Activated naive CD4-positive, alpha-beta T cell treated with Interleukin-2 at 50 U/mL for 16 hours (primary cell): Measurements from ENCODE around the gene ACVR1.

Experiments used
- DNase-seq: peaks from one replicate; pipeline ENCODE4 v3.0.0-alpha.2; 2020

The ACVR1 gene

DNA sequence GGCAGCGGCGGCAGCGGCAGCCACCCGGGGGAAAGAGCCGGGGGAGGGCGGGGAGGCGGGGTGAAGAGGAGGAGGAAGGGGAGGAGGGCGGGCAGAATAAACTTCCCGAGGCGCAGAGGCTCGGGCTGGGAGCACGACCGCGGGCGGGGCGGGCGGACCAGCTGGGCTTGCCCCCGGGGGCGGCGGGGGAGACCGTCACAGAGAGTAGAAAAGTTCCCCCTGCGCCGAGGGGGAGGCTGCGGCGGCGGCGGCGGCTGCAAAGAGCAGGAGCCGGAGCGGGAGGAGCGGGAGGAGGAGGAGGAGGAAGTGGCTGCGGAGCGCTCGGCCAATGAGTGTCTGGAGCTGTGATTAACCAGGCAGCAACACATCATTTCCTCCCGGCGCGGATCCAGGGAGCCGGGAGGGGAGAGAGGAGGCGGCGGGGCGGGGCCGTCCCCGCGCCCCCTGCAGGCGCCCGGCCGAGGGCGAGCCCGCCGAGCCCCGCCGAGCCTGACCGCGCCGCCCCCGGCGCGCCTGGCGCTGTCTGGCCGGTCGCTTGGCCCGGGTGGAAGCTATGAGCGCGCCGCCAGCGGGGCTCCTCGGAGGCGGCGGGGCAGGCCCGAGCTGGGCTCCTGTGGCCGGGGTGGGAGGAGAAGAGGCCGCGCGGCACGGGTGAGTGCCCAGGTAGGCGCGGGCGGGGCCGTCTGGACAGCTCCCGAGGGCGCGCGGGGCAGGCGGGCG, at the start of gene ACVR1:
ACVR1 (minus strand) TSS at position 265 of the 720 bp plus-strand sequence. CDS start 76,837 bp downstream, outside the sequence.
- DNase-seq, result peak; percentile 81

DNA sequence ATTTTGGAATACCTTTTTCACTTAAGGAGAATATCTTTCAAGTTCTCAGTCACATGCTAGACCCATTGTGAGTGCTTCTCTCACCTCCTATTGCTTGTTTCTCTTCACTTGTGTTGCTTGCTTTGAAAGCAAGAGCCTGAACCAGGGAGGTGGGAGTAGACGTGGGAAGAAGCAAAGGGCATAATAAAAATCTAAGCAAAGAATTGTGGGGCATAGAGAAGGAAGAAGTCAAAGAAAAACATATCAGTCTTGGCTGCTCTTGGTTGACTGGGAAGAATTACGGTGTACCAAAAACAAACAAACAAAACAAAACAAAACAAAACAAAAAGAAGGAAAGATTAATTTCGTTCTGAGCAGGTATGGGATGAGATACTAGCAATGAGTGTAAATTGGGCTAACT, 48.9 kb upstream of the ACVR1 start:
- DNase-seq, result no peak

DNA sequence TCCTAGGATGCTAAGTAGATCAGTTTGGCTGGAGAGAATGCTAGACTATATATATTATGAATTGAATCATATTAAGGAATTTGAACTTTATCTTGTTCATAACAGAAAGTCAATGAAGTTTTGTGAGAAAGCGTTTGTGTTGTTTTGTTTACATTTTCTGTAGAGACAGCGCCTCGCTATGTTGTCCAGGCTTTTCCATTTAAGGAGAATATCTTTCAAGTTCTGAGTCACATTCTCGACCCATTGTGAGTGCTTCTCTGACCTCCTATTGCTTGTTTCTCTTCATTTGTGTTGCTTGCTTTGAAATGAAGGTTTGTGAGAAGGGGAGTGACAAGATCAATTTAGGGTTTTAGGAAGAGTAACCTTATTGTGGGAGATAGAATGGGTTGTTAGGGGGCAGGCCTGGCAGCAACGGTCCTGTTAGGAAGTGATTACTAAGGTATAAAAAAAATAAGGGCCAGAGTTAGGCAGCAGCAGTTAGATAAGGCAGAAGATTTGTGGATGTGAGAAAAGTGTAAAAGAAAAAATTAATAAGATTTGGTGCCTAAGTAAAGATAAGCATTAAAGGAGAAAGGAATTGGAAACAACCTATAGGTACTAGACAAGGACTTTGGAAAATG, 47.6 kb upstream of the ACVR1 start:
- no peak for DNase-seq

DNA sequence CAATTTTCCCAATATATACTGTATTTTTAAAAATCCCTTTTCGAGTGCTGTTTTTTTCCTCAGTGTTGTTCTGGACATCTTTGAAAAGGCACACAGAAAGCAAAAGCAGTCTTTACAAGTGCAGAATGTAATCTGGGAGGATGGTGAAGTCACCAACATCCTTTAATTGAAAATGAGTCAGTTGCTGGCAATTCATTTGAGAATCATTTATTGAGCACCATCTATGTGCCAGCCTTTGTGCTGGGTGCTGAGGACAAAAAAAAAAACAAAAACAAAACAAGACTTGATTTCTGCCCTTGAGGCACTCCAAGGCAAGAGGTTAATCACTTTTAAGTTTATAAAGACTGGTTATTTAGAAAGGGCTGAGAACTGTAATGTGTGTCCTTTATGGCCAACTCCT, 46.7 kb upstream of the ACVR1 start:
- DNase-seq, result no peak

DNA sequence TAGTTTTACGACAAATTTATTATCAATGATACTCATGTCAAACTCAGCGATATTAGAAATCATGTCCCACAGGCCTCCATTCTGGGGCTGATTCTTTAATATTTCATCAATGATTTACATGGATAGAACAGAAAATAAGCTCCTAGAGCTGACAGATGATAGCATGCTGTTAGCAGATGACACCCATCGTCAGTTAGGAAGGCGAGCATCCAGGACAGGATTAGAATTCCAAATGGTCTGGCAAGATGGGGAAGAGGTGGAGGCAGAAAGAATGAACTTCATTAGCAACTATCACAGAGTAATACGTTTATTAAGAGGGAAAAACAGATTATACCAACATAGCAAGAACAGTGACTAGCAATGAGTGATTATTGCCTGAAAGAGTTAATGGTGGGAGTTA, 46.2 kb upstream of the ACVR1 start:
- no peak for DNase-seq

DNA sequence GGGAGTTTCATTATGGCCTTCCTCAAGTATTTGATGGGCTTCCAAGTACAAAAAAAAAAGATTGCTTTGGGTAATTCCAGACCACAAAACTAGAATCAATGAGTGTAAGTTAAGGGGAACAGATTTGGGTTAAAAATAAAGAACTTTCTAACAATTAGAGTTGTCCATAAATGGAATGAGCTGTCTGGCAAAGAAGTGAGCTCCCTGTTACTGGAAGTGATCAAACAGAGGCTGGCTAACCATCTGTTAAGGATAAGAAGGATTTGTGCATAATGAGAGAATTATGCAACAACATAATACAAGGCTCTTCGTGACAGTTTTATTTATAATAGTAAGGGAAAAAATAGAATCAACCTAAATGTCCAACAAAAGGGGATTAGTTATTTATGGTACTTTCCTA, 44.6 kb upstream of the ACVR1 start:
- DNase-seq, result no peak

DNA sequence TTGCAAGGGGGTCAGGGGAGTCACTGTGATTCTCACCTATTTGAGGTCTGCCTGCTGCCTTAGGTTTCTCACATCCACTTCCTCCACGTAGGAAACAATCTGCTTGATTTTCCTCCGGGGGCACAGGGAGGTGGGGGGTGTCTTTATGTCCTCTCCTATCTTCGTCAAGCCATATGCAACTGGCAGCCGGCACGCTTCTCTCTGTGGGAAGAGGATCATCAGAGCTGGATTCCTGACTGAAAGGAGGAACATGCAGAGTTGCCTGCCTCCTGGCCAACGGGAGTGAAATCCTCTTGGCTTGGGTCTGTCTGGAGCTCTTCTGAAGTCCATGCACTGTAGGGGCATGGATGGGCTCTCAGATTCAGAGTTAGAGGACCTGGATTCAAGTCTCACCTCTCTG, 43.1 kb upstream of the ACVR1 start:
- DNase-seq, result no peak

DNA sequence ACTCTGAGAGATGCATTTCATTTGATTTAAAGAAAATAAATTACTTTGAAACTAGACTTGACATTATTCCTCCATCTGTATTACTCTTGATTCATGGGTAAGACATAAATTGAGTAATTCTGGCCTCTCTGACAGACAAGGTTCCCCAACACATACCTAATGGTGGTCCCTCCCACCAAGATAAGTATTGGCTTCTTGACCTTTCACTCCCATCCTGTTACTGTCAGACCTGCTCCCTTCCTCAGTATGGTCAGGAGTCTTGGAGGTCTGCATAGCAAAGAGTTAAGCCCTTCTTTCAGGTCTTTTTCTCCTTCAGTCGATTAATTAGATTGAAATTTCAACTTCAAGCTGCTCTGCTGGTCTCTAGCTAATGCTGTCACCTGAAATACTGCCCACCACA, 42.2 kb upstream of the ACVR1 start:
- DNase-seq, result no peak

DNA sequence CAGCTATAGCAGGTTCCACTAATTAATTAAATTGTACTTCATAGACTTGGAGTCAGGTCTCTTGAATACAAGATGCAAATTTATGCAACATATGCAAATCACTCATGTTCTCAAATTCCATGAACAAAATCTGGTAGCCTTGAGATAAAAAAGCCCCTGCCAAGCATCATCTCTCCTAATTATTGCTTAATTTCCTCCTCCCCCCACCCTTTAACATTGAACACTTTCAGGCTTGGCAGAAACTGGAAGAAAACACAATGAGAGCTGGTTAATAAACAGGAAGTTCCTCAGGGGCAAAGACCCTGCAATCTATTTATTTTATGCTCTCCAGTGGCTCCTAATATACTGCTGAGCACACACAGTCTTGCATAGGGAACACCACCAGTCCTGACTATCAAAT, 35.6 kb upstream of the ACVR1 start:
- no peak for DNase-seq

DNA sequence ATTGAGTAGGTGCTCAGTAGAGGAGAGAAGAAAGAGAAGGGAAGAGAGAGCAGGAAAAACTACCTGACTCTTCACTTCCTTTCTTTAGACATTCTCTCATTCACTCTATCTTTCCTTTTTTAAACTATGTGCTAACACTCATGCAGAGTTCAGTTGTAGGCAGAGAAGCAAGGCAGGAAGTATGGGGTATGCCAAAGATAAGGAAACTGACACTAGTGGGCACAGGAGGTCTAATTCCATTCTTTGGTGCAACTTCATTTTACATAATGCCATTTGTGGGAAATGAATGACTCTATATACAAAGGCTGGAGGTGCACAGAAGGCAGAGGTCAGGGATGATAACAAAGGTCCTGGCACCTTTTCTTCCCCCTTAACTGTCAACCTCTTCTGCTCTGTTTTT, 35.1 kb upstream of the ACVR1 start:
- no peak for DNase-seq

DNA sequence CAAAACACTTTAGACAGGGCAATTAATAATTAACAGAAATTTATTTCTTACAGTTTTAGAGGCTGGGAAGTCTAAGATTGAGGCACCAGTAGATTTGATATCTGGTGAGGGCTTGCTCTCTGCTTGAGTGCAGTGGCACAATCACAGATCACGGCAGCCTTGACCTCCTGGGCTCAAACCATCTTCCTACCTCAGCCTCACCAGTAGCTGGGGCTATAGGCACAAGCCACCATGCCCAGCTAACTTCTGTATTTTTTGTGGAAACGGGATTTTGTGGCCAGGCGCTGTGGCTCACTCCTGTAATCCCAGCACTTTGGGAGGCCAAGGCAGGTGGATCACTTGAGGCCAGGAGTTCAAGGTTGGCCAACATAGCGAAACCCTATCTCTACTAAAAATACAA, 29.0 kb upstream of the ACVR1 start:
- no peak for DNase-seq

DNA sequence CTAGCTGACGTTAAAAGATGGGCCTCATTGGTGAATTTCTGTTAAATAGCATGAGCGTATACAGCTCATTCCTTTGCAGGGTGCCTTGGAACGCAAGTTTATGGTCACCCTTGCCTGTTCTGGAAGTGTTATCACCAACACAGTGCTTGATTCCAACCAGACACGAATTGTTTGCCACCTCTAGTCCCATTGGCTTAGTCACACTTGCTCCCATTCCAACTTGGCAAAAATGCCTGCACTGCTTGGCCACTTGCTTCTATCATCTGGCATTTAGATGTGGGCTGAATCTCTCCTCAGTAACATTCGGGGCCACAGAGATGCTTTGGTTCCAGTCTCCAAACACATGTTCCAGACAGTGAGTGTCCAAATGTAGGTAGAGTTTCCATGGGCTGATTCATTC, 27.5 kb upstream of the ACVR1 start:
- DNase-seq, result no peak

DNA sequence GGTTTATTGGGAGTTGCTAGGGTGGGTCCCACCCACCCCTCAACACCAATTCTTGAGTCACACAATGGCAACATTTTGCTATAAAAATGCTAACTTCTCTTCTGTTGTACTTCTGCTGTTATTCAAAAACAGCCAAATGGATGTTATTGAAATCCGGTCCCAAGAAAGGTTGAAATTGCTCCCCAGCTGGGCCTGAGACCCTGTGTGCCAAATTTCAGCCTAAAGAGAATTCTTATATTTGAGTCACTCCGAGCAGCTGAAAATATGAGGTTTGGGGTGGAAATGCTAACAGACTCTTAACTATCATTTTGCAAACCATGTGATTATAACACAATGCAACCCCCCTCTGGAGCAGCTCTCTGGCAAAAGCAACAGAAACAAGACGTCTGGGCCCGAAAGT, 27.0 kb upstream of the ACVR1 start:
- DNase-seq, result no peak

DNA sequence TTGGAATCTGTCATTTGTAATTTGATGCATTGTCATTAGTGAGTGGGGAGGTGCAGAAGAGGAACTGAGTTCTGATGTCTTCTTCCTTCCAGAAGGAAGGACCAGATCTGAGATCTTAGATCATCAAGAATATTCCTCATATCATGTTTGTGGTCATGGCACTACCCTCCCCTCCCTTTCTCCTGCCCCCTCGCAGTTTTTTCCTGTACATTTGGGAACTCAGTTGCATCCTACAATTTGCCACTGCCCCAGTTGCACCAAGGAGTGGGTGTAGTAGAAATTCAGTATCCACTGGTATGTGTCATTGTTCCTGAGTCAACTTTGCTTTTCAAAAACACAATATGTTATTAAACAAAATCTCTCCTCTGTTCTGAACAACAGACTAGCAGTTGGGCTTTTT, 26.6 kb upstream of the ACVR1 start:
- DNase-seq, result no peak

DNA sequence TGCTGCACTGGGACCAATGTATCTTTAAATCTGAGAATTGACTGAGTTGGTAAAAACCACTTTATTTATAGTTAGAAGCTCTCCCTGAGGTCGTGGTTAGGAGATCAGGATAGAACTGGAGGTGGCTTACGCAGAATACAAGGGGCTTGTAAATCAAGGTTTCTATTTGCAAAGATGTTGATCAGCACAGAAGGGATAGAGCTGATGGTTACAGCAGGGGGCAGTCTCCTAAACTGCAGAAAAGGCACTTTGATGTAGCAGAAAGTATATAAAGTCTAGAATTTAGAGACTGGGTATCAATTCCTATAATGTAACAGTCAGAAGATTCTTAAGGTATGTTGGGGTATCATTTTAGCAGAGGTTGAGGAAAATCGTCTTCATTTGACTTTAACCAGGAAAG, 25.2 kb upstream of the ACVR1 start:
- no peak for DNase-seq

DNA sequence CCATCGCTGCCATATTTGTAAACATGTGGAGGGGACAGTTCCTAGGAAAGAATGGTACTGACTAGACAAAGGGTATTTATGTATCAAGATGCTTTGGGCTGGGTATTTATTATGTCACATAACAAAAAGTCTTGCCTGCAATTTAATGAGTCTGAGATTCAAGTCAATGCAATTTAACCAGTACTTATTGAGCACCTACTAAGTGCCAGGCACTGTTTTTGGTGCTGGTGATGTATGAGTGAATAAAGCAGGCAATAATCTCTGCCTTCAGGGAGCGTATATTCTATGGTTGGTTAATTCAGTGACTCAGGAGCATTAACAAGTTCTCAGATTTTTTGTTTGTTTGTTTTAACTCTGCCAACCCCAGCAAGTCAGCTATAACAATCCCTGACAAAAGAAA, 24.6 kb upstream of the ACVR1 start:
- no peak for DNase-seq

DNA sequence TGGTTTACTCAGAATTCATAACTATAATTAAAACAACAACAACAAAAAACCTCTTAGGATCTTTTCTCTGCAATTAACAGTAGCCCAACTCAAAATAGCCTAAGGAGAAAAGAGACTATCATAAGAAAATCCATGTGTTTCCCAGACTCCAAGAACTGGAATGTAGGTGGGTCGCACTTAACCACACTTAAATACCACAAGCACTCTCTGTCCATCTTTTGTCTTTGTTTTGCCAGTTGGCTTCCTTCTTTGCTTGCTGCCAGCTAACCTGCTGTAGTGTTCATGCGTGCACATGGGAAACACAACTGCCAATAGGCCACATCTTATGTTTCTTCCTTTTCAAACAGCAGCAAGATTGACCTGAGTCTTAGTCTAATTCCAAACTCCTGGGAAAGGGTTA, 24.1 kb upstream of the ACVR1 start:
- no peak for DNase-seq

DNA sequence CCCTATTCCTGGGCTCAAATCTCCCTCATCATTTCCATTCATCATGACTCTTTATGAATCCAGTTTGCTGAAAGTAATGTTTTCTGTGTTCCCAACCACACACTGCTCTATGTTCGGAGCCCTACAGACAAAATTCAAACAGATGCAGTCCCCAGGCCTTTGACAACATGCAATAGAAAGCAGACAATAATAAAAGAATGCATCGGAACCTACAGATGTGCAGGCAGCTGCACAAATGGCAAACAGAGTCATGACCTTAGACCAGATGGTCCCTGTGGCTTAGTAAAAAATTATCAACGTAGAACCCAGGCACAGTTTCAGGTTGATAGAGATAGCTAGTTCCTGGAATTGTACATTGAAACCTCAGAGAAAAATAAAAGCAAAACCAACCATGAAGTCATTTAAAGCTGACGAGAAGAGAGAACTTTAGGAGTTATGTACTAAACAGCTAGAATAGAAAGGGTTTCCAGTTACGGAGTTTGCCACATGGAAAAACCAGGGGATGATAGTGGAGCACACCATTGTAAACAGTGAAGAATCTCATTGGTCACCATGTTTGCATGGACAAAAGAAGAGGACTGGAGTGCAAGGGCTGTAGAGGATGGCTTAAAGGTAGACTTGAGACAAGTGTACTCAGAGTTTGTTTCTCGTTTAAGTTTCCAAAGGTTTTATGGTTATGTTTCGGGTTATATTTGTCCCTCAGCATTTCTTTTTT, 23.2 kb upstream of the ACVR1 start:
- DNase-seq, result peak; percentile 19

DNA sequence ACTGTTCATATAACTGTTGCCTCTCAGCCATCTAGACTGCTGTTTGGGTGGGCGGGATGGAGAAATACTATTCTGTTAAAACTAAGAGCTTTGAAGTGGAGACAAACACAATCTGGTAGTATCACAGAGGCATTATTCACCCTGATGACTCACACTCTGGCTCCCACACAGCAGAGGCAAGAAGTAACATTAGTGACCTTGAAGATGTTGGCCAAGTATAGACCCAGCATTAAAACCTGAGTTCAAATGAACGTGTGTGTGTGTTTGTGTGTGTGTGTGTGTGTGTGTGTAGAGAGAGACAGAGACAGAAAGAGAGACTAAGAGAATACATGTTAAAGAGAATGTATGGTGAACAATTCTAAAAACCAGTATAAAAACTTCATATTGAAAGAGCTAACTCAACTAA, 22.5 kb upstream of the ACVR1 start:
- DNase-seq, result peak; percentile 81

DNA sequence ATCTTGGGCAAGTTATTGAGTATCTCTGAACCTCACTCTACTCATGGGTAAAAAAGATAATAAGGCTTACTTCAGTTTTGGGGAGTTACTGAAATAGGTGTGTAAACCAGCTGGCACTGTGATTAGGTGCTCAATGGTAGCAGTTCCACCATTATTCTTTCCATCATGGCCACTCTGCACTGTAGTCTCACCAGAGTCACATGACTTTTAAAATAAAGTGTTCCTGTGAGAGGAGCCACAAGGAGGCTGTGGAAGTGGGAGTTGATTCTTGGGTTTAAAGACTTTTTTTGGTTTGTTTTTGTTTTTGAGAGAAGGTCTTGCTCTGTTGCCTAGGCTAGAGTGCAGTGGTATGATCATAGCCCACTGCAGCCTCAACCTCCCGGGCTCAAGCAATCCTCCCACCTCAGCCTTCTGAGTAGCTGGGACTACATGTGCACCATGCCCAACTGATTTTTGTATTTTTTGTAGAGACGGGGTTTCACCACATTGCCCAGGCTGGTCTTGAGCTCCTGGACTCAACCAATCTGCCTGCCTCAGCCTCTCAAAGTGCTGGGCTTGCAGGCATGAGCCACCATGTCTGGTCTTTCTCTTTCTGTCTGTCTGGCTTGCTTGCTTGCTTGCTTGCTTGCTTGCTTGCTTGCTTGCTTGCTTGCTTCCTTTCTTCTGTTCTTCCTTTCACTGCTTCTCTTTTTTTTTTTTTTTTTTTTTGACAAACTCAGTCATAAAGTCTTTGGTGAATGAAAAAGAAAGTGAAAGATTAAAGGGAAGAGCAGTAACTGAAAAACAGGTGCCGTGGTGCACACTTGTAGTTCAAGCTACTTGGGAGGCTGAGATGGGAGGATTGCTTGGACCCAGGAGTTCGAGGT, 21.2 kb upstream of the ACVR1 start:
- peak; percentile 45 for DNase-seq

DNA sequence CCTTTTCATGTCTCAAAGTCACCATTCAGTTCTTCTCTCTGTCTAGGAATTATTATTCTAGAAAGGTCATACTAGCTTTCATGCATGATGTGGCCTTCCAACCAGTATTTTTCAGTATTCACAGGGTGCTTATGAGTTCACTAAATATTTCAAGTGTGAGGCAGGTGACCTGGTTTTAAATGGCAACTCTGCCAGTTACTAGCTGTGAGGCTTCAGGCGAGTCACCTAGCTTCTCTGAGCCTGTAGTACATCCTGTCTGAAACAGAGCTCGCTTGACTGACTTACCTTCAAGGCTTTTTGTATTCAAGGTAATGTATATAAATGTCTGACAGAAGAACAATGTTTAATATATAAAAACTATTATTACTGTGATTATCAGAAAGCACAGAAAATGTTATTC, 19.4 kb upstream of the ACVR1 start:
- DNase-seq, result peak; percentile 8

DNA sequence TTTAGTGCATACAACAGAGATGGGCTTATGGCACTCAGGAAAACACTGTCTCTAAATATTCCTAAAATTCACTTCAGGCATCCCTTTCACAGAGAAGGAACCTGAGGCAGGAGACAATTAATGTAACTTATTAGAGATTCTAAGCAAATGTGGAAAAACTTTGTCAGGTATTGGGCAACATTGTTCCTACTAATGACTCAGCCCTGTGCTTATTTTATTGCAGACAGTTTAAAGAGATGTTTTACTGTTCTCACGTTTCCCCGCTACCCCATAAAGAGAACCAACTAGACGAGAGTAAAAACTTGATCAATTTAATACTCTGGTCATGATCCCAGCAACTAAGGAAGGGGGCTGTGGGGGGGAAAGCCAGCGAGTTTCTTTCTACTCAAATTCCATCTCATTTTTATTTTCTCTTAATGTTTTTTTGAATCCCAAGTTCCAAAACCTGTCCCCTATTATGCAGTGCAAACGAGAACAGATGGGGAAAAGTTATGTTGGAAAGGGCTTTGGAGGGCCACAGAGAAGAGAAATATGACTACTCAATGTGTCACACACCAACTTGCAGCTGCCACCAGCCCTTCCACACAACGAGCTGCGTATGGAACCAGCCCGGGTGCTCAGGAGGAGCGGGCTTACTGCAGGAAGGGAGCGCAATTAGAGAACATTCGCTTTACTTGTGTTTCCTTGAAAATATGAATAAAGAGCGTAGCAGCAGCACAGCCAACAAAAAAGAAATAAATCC, 18.7 kb upstream of the ACVR1 start:
- DNase-seq, result no peak

DNA sequence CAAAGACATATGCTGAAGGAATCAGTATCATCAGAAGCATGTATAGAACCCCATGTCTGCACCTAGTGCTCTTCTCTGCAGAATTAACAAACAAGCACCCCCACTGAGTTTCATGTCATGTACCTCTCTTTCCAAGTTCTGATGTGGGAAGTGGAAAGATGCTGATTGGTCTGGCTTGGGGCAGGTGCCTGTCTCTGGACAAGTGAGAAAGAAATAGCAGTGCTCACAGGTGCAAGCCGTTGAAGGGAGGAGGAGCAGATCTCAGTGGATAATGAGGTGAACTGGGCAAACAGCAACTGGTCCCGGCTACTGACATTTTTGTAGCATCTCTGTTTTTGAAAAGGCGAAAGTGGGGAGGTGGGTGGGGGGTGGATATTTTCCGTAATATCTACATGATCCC, 17.5 kb upstream of the ACVR1 start:
- no peak for DNase-seq
